Lung (tissue), 13 donors: ENCODE data around the gene OR9Q1. TPM values are rescaled to one million over a fixed set of nuclear protein-coding genes. Genes with fewer than 3 reads are reported as not detected.

Experiments
- ATAC-seq: fragments of 200-7000 bp; cut with Tn5 transposase; one replicate; pipeline ENCODE4 v1.9.1; 2020; ENCODE audit warnings: moderate number of reproducible peaks; ENCODE audit not compliant: insufficient read depth, low FRiP score
- DNase-seq, 3 donors: peaks; one replicate each; pipeline ENCODE4 v3.0.0-alpha.2; 2013 to 2017
- H3K27ac ChIP-seq, 2 donors: one replicate each; pipeline ENCODE4 v1.5.1; 2013; ENCODE audit warnings: mild to moderate bottlenecking in 2 of 2, moderate library complexity in 2 of 2, control low read depth in 1 of 2, inconsistent platforms in 1 of 2, low read depth in 1 of 2, low read length in 1 of 2
- H3K27me3 ChIP-seq, 3 donors: one replicate each; pipeline ENCODE4 v1.5.1; 2013; ENCODE audit warnings: low read length in 2 of 3; ENCODE audit not compliant: control insufficient read depth in 3 of 3, insufficient read depth in 3 of 3
- H3K36me3 ChIP-seq, 4 donors: one replicate each; pipeline ENCODE4 v1.5.1; 2013; ENCODE audit warnings: low read length in 4 of 4, mild to moderate bottlenecking in 1 of 4, moderate library complexity in 1 of 4; ENCODE audit not compliant: control insufficient read depth in 4 of 4, insufficient read depth in 4 of 4
- H3K4me1 ChIP-seq, 5 donors: one replicate each; pipeline ENCODE4 v1.5.1; 2013; ENCODE audit warnings: low read length in 5 of 5, mild to moderate bottlenecking in 2 of 5, moderate library complexity in 1 of 5; ENCODE audit not compliant: control insufficient read depth in 5 of 5, insufficient read depth in 5 of 5
- H3K4me3 ChIP-seq: one replicate; pipeline ENCODE4 v1.5.1; 2013; ENCODE audit warnings: mild to moderate bottlenecking, control low read depth, moderate library complexity
- H3K9ac ChIP-seq, 2 donors: one replicate each; pipeline ENCODE4 v1.5.1; 2013; ENCODE audit warnings: low read length in 2 of 2, control low read depth in 1 of 2; ENCODE audit not compliant: insufficient read depth in 1 of 2
- H3K9me3 ChIP-seq, 4 donors: one replicate each; pipeline ENCODE4 v1.5.1; 2013; ENCODE audit warnings: low read length in 3 of 4, mild to moderate bottlenecking in 1 of 4, moderate library complexity in 1 of 4; ENCODE audit not compliant: control insufficient read depth in 4 of 4, insufficient read depth in 3 of 4
- WGBS, 2 donors: extraction: QIAGEN DNeasy Blood & Tissue Kit; methylation state at CpG; one replicate each; pipeline ENCODE4 v1.1.7; 2013; 5-methylcytosine and 5-hydroxymethylcytosine counted together
- polyA plus RNA-seq, 2 donors: library from polyadenylated mRNA; stranded (reverse); fragments of 200-250 nt; gene quantifications; one replicate each; pipeline ENCODE4 v1.2.1, GENCODE V29; 2013
- small RNA-seq: library from RNA; depleted of rRNA; stranded (forward); fragments of <200 nt; gene quantifications from one replicate; pipeline ENCODE3, GENCODE V24; 2014; ENCODE audit warnings: low replicate concordance
- total RNA-seq, 2 donors: library from RNA; depleted of rRNA in 1 of 2; stranded (reverse); fragments of >200 nt in 1 of 2; gene quantifications; one replicate each; pipeline ENCODE4 v1.2.1, GENCODE V29; 2014 to 2021
- TF ChIP-seq, protein P1 (sequence below): IDR thresholded peaks from 2 replicates; pipeline ENCODE4 v1.5.1; 2012; ENCODE audit warnings: mild to moderate bottlenecking; ENCODE audit errors: control extremely low read depth, extremely low read depth
- donor health status: control.
- donor health status: control.
- donor health status: Bipolar disorder and iron deficiency.
- donor health status: healthy.
- donor health status: DM: yes; HTN: yes; CAD: no.

Gene OR9Q1
- total and polyA plus RNA-seq, 4 donors = 0.14 TPM; not detected in 3

GRCh38 chr11:58227956-58228615, 204.4 kb downstream of the OR9Q1 start:
- no peaks in the 10 kb centered on the region for H3K36me3 ChIP-seq
- no peaks in the 10 kb centered on the region for H3K27me3 ChIP-seq
- H3K9me3 ChIP-seq = peaks cover 0 to 8% (median 0%) of the 10 kb centered on the region in 4 donors
- TF ChIP-seq, protein P1, sequence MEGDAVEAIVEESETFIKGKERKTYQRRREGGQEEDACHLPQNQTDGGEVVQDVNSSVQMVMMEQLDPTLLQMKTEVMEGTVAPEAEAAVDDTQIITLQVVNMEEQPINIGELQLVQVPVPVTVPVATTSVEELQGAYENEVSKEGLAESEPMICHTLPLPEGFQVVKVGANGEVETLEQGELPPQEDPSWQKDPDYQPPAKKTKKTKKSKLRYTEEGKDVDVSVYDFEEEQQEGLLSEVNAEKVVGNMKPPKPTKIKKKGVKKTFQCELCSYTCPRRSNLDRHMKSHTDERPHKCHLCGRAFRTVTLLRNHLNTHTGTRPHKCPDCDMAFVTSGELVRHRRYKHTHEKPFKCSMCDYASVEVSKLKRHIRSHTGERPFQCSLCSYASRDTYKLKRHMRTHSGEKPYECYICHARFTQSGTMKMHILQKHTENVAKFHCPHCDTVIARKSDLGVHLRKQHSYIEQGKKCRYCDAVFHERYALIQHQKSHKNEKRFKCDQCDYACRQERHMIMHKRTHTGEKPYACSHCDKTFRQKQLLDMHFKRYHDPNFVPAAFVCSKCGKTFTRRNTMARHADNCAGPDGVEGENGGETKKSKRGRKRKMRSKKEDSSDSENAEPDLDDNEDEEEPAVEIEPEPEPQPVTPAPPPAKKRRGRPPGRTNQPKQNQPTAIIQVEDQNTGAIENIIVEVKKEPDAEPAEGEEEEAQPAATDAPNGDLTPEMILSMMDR = no peak
- 93 to 94% methylated on average over 32 of the region's 32 CpGs for WGBS, 2 donors
- no peak overlapping the region for H3K4me3 ChIP-seq
- H3K27ac ChIP-seq = no peak overlapping the region
- no peaks in the 10 kb centered on the region for H3K4me1 ChIP-seq
- no peak overlapping the region for H3K9ac ChIP-seq
- DNase-seq (no peak), ATAC-seq (no peak)

Small RNAs within 50 kb of the gene (small RNA-seq; reads per million reads assigned to genes)
- gene RNU6-899P = not detected

Other genes starting within 250 kb of the OR9Q1 start
- gene OR6Q1, start 7.1 kb downstream of the OR9Q1 start, total RNA-seq = not detected
- not detected for gene OR6Q1, start 7.1 kb downstream of the OR9Q1 start, polyA plus RNA-seq
- gene OR9I1, start 101.6 kb downstream of the OR9Q1 start, total RNA-seq = not detected
- gene OR9I1, start 101.6 kb downstream of the OR9Q1 start, polyA plus RNA-seq = not detected
- not detected for gene OR9Q2, start 165.2 kb downstream of the OR9Q1 start, total RNA-seq
- gene OR9Q2, start 165.2 kb downstream of the OR9Q1 start, polyA plus RNA-seq = not detected
- not detected for gene OR1S2, start 180.3 kb downstream of the OR9Q1 start, total RNA-seq
- gene OR1S2, start 180.3 kb downstream of the OR9Q1 start, polyA plus RNA-seq = not detected
- gene OR1S1, start 188.8 kb downstream of the OR9Q1 start, total RNA-seq = not detected
- not detected for gene OR1S1, start 188.8 kb downstream of the OR9Q1 start, polyA plus RNA-seq
- not detected for gene OR10Q1, start 205.0 kb downstream of the OR9Q1 start, total RNA-seq
- under 1 TPM in 1 of 2 donors, not detected in 1; 0.05 TPM for gene OR10Q1, start 205.0 kb downstream of the OR9Q1 start, polyA plus RNA-seq
- gene OR10W1, start 244.4 kb downstream of the OR9Q1 start, total RNA-seq = under 1 TPM in 1 of 2 donors, not detected in 1; 0.34 TPM
- not detected for gene OR10W1, start 244.4 kb downstream of the OR9Q1 start, polyA plus RNA-seq